ENCODE results near the gene ANKRD42. TPM values are rescaled to one million over a fixed set of nuclear protein-coding genes. Genes with fewer than 3 reads are reported as not detected.

Gene ANKRD42
- 10 to 100 TPM; 10.4 to 13.3 (median 11.6) TPM for total RNA-seq
- 17.8 TPM for total RNA-seq (2013)

GRCh38 chr11:83193315-83194280 lies at the start of gene ANKRD42:
TSS of gene ANKRD42 (plus strand) at chr11:83193712. CDS start at chr11:83194671, 959 bp downstream.
- Mint-ChIP-seq H3K27ac (peak within 1 kb of the TSS; percentile 98 to 100), H3K4me1 (peaks cover 50 to 51% of the 10 kb centered on the region in 2 donors), H3K9me3 (no peaks in the 10 kb centered on the region), H3K4me3 (peak within 1 kb of the TSS; percentile 100), H3K27me3 (ENCODE audit: low read depth in 2 of 2) (no peaks in the 10 kb centered on the region), H3K36me3 (peaks cover 15% of the 10 kb centered on the region)
- intact Hi-C loops (cut with micrococcal nuclease): loop anchor here (1.0 to 2.0 kb wide), 6 partner anchors 37 to 293 kb away; partner anchors contain the start of genes DDIAS, PRCP and RAB30
- peak; percentile 79 to 96 for DNase-seq
- no peaks in the 10 kb centered on the region for H3K27me3 ChIP-seq (ENCODE audit: control insufficient read depth, insufficient read depth, low read length)
- ATAC-seq: peak; percentile 62 to 81 (median 72)
- peaks cover 11% of the 10 kb centered on the region for H3K4me1 ChIP-seq (ENCODE audit: control insufficient read depth, insufficient read depth, low read length)
- H3K27ac ChIP-seq (ENCODE audit: low read length): peak within 1 kb of the TSS; percentile 97
- TF ChIP-seq CTCF (IDR thresholded peaks at IDR 0.05): no peak
- peaks cover 18% of the 10 kb centered on the region for H3K36me3 ChIP-seq (ENCODE audit: control insufficient read depth, insufficient read depth, low read length)
- WGBS (ENCODE audit: insufficient coverage): 0% methylated on average over 67 of the region's 67 CpGs
- H3K4me3 ChIP-seq (ENCODE audit: low read length): peak within 1 kb of the TSS; percentile 83
- H3K9me3 ChIP-seq (ENCODE audit: control insufficient read depth, insufficient read depth, low read length): no peaks in the 10 kb centered on the region

- DNase-seq (no peak), ATAC-seq (no peak)
- H3K9me3 Mint-ChIP-seq: no peaks in the 10 kb centered on the region
- Histone ChIP-seq H3K4me1 (ENCODE audit: control insufficient read depth, insufficient read depth, low read length) (no peaks in the 10 kb centered on the region), H3K27ac (ENCODE audit: low read length) (no peak overlapping the region), H3K4me3 (ENCODE audit: low read length) (no peak overlapping the region), H3K36me3 (ENCODE audit: control insufficient read depth, insufficient read depth, low read length) (no peaks in the 10 kb centered on the region), H3K27me3 (ENCODE audit: control insufficient read depth, insufficient read depth, low read length) (no peaks in the 10 kb centered on the region), H3K9me3 (ENCODE audit: control insufficient read depth, insufficient read depth, low read length) (no peaks in the 10 kb centered on the region)
- no peak overlapping the region for H3K27ac Mint-ChIP-seq
- no peak for TF ChIP-seq CTCF (IDR thresholded peaks at IDR 0.05)
- WGBS (ENCODE audit: insufficient coverage): 88% methylated on average over 4 of the region's 4 CpGs
- H3K36me3 Mint-ChIP-seq: no peaks in the 10 kb centered on the region
- intact Hi-C loops (cut with micrococcal nuclease): no loop called here
- peaks cover 8 to 15% of the 10 kb centered on the region in 2 donors for H3K27me3 Mint-ChIP-seq (ENCODE audit: low read depth in 2 of 2)
- no peaks in the 10 kb centered on the region for H3K4me1 Mint-ChIP-seq
- H3K4me3 Mint-ChIP-seq: no peak overlapping the region
Measured at GRCh38 chr11:83147895-83148294, 45.6 kb upstream of the ANKRD42 start.

- intact Hi-C loops (cut with micrococcal nuclease): no loop called here
- ATAC-seq (no peak), DNase-seq (no peak)
- Mint-ChIP-seq H3K36me3 (no peaks in the 10 kb centered on the region), H3K27me3 (ENCODE audit: low read depth in 2 of 2) (peaks cover 5 to 15% of the 10 kb centered on the region in 2 donors), H3K4me1 (peaks cover 0 to 2% of the 10 kb centered on the region in 2 donors), H3K9me3 (no peaks in the 10 kb centered on the region), H3K27ac (no peak overlapping the region), H3K4me3 (no peak overlapping the region)
- no peaks in the 10 kb centered on the region for H3K36me3 ChIP-seq (ENCODE audit: control insufficient read depth, insufficient read depth, low read length)
- H3K4me1 ChIP-seq (ENCODE audit: control insufficient read depth, insufficient read depth, low read length): peaks cover 2% of the 10 kb centered on the region
- H3K27ac ChIP-seq (ENCODE audit: low read length): no peak overlapping the region
- H3K9me3 ChIP-seq (ENCODE audit: control insufficient read depth, insufficient read depth, low read length): no peaks in the 10 kb centered on the region
- no peak overlapping the region for H3K4me3 ChIP-seq (ENCODE audit: low read length)
- no peak for TF ChIP-seq CTCF (IDR thresholded peaks at IDR 0.05)
- WGBS (ENCODE audit: insufficient coverage): 100% methylated on average over 2 of the region's 2 CpGs
- H3K27me3 ChIP-seq (ENCODE audit: control insufficient read depth, insufficient read depth, low read length): no peaks in the 10 kb centered on the region
Measured at GRCh38 chr11:83150450-83150849, 43.1 kb upstream of the ANKRD42 start.

All from natural killer cell (primary cell).